Esophagus mucosa (tissue), 1 donor: ENCODE measurements around the gene RUBCN. TPM values are rescaled to one million over a fixed set of nuclear protein-coding genes. Genes with fewer than 3 reads are reported as not detected.
"Not testable (repeated sequence)": the region's sequence is repeated elsewhere in the genome, so short reads cannot be mapped to it uniquely, and the experiment has no call there.

ENCODE experiments used
- ATAC-seq: fragments of 200-7000 bp; cut with Tn5 transposase; one replicate; pipeline ENCODE4 v1.9.1; 2020
- total RNA-seq: library from RNA; stranded (reverse); gene quantifications from one replicate; pipeline ENCODE4 v1.2.4, GENCODE V29; 2023
- donor health status: DM: yes; HTN: yes; CAD: no.

The RUBCN gene
- total RNA-seq, 1 donor from 2014 or later: 18.0 TPM

- not testable (repeated sequence) for ATAC-seq
Observed at GRCh38 chr3:197657541-197658292, 79.0 kb downstream of the RUBCN start.

- ATAC-seq: not testable (repeated sequence)
Observed at GRCh38 chr3:197656960-197657359, 79.7 kb downstream of the RUBCN start.

GRCh38 chr3:197656129-197656528 is 80.6 kb downstream of the RUBCN start:
- not testable (repeated sequence) for ATAC-seq

GRCh38 chr3:197654998-197655330 is 81.7 kb downstream of the RUBCN start:
- not testable (repeated sequence) for ATAC-seq

- peak; percentile 97 for ATAC-seq
Observed at GRCh38 chr3:197654090-197654997, 82.4 kb downstream of the RUBCN start.

GRCh38 chr3:197652860-197653259 is 83.8 kb downstream of the RUBCN start:
- not testable (repeated sequence) for ATAC-seq

GRCh38 chr3:197647649-197648048 is 89.1 kb downstream of the RUBCN start:
- ATAC-seq: not testable (repeated sequence)

GRCh38 chr3:197647191-197647590 is 89.5 kb downstream of the RUBCN start:
- not testable (repeated sequence) for ATAC-seq

GRCh38 chr3:197646294-197646693 is 90.4 kb downstream of the RUBCN start:
- not testable (repeated sequence) for ATAC-seq

- not testable (repeated sequence) for ATAC-seq
Observed at GRCh38 chr3:197637556-197637955, 99.1 kb downstream of the RUBCN start.

GRCh38 chr3:197631989-197632388 is 104.7 kb downstream of the RUBCN start:
- ATAC-seq: not testable (repeated sequence)

- not testable (repeated sequence) for ATAC-seq
Observed at GRCh38 chr3:197630766-197631165, 105.9 kb downstream of the RUBCN start.

GRCh38 chr3:197629286-197629685 is 107.4 kb downstream of the RUBCN start:
- not testable (repeated sequence) for ATAC-seq

- peak; percentile 92 for ATAC-seq
Observed at GRCh38 chr3:197627772-197628523, 108.8 kb downstream of the RUBCN start.

- peak; percentile 76 for ATAC-seq
Observed at GRCh38 chr3:197627158-197627771, 109.4 kb downstream of the RUBCN start.

- peak; percentile 46 for ATAC-seq
Observed at GRCh38 chr3:197626404-197627157, 110.1 kb downstream of the RUBCN start.

GRCh38 chr3:197621478-197621877 is 115.2 kb downstream of the RUBCN start:
- ATAC-seq: peak; percentile 9
